22Rv1 (cell line): ENCODE data around the gene TMX3.

Experiments used
- H3K27ac ChIP-seq: fragments of 450-650 bp; 2 replicates; pipeline ENCODE4 v1.5.1; 2017
- CTCF ChIP-seq: fragments of 450-650 bp; IDR thresholded peaks from 2 replicates; pipeline ENCODE4 v1.5.1; 2017; ENCODE audit warnings: mild to moderate bottlenecking
- ZFX ChIP-seq: fragments of 450-650 bp; IDR thresholded peaks from 2 replicates; pipeline ENCODE4 v1.6.1; 2017; ENCODE audit warnings: antibody characterized with exemption, borderline replicate concordance

TMX3 gene

GRCh38 chr18:68740966-68741365 lies 26.1 kb upstream of the TMX3 start:
- no peak for TF ChIP-seq ZFX
- TF ChIP-seq CTCF: no peak
- H3K27ac ChIP-seq: no peak overlapping the region

- H3K27ac ChIP-seq: no peak overlapping the region
- TF ChIP-seq CTCF (no peak), ZFX (no peak)
Measured at GRCh38 chr18:68739462-68739861, 24.6 kb upstream of the TMX3 start.

GRCh38 chr18:68738564-68738963 lies 23.7 kb upstream of the TMX3 start:
- TF ChIP-seq ZFX: no peak
- TF ChIP-seq CTCF: no peak
- H3K27ac ChIP-seq: no peak overlapping the region

- TF ChIP-seq ZFX: no peak
- peak; percentile 81 for TF ChIP-seq CTCF
- no peak overlapping the region for H3K27ac ChIP-seq
Measured at GRCh38 chr18:68735483-68736343, 20.8 kb upstream of the TMX3 start.

GRCh38 chr18:68734308-68734707 lies 19.4 kb upstream of the TMX3 start:
- no peak overlapping the region for H3K27ac ChIP-seq
- TF ChIP-seq ZFX: no peak
- TF ChIP-seq CTCF: no peak

- TF ChIP-seq CTCF (0 out of 2 replicates have a peak, but pooled peaks have one; percentile 7), ZFX (no peak)
- H3K27ac ChIP-seq: no peak overlapping the region
Measured at GRCh38 chr18:68733707-68734106, 18.8 kb upstream of the TMX3 start.

- TF ChIP-seq ZFX (no peak), CTCF (no peak)
- no peak overlapping the region for H3K27ac ChIP-seq
Measured at GRCh38 chr18:68728081-68728700, 13.3 kb upstream of the TMX3 start.
